Gastroesophageal sphincter (tissue), 3 donors: ENCODE results near the gene SLC14A1.

Source experiments
- POLR2A ChIP-seq, 2 donors: fragments of 450-650 bp; IDR thresholded peaks; one replicate each; pipeline ENCODE4 v1.6.1; 2017; ENCODE audit warnings: antibody characterized with exemption in 2 of 2, mild to moderate bottlenecking in 2 of 2, moderate library complexity in 1 of 2
- POLR2AphosphoS5 ChIP-seq: sonication (generic); formaldehyde crosslinking; IDR thresholded peaks from one replicate; pipeline ENCODE4 v1.6.1; 2017; ENCODE audit warnings: antibody characterized with exemption
- TF ChIP-seq, protein P1 (sequence below), 4 experiments: fragments of 200-600 bp in 2 of 4; fragments of 450-650 bp in 2 of 4; sonication (generic) in 1 of 4; IDR thresholded peaks; one replicate each; pipeline ENCODE4 v1.5.1; 2017 to 2019; ENCODE audit warnings: antibody characterized with exemption in 4 of 4, mild to moderate bottlenecking in 2 of 4, moderate library complexity in 2 of 4

DNA sequence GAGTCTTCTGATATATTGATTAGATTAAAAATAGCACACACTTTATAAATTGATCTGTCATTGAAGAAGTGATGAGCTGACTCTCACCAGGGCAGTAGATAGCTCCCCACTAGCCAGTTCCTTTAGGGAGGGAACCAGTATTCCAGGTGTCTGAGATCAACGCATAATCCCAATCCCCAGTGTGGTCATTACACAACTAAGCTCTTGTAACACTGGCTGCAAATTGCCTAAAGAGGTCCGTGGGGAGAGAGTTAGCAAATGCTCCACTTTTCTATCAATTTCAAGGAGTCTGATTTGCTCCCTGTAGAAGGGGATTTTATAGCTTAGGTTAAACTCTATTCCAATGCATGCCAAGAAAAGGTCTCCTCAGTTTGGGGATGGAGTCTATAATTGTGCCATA lies 7.7 kb downstream of the SLC14A1 start:
- TF ChIP-seq, protein P1, sequence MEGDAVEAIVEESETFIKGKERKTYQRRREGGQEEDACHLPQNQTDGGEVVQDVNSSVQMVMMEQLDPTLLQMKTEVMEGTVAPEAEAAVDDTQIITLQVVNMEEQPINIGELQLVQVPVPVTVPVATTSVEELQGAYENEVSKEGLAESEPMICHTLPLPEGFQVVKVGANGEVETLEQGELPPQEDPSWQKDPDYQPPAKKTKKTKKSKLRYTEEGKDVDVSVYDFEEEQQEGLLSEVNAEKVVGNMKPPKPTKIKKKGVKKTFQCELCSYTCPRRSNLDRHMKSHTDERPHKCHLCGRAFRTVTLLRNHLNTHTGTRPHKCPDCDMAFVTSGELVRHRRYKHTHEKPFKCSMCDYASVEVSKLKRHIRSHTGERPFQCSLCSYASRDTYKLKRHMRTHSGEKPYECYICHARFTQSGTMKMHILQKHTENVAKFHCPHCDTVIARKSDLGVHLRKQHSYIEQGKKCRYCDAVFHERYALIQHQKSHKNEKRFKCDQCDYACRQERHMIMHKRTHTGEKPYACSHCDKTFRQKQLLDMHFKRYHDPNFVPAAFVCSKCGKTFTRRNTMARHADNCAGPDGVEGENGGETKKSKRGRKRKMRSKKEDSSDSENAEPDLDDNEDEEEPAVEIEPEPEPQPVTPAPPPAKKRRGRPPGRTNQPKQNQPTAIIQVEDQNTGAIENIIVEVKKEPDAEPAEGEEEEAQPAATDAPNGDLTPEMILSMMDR (IDR thresholded peaks at IDR 0.05), result no peak
- no peak for TF ChIP-seq POLR2AphosphoS5
- no peak for TF ChIP-seq POLR2A (IDR thresholded peaks at IDR 0.05)
